ENCODE results near the gene FCER1G. TPM values are rescaled to one million over a fixed set of nuclear protein-coding genes. Genes with fewer than 3 reads are reported as not detected.
A peak's percentile ranks its signal among the peaks of the same experiment; 100 is the strongest.

The FCER1G gene
- total and polyA plus RNA-seq, 9 of the 15 experiments (the other 6 are each of a cell fraction or from before 2014, with no cell fraction given) = 0.15 to 0.69 (median 0.31) TPM; not detected in 2

DNA sequence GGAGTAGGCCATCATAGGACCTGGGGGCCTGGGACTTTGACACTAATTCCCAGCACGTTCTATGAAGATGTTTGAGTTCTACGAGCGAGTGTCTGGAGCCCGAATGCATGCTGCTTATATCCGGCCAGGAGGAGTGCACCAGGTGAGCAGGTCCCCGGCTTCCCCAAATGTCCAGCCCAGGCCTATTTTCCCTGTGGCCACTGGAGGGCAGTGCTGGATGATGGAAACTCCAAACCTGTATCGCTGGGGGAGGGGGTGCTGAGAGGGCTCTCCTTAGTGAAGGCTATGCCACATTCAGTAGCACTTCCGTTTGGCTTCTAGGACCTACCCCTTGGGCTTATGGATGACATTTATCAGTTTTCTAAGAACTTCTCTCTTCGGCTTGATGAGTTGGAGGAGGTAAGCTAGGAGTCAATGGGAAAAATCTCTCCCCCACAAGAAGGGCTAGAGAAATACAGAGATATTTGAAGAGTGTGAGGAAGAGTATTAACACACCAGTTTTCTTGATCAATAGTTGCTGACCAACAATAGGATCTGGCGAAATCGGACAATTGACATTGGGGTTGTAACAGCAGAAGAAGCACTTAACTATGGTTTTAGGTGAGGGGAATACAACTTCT is 5.2 kb upstream of the FCER1G start (continued):
- TF ChIP-seq, protein P1, sequence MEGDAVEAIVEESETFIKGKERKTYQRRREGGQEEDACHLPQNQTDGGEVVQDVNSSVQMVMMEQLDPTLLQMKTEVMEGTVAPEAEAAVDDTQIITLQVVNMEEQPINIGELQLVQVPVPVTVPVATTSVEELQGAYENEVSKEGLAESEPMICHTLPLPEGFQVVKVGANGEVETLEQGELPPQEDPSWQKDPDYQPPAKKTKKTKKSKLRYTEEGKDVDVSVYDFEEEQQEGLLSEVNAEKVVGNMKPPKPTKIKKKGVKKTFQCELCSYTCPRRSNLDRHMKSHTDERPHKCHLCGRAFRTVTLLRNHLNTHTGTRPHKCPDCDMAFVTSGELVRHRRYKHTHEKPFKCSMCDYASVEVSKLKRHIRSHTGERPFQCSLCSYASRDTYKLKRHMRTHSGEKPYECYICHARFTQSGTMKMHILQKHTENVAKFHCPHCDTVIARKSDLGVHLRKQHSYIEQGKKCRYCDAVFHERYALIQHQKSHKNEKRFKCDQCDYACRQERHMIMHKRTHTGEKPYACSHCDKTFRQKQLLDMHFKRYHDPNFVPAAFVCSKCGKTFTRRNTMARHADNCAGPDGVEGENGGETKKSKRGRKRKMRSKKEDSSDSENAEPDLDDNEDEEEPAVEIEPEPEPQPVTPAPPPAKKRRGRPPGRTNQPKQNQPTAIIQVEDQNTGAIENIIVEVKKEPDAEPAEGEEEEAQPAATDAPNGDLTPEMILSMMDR (IDR thresholded peaks at IDR 0.05 in 2 of 3, conservative IDR thresholded peaks at IDR 0.05 in 1 of 3; ENCODE audit: insufficient read depth in 2 of 3, low read depth in 1 of 3, low read length in 3 of 3) = peak; percentile 94 to 97 (median 96)
- TF ChIP-seq CBX2 (IDR thresholded peaks at IDR 0.05; ENCODE audit: insufficient read depth, low read length, poor library complexity, severe bottlenecking) (no peak), LEF1 (IDR thresholded peaks at IDR 0.05) (no peak), ZNF717 (CRISPR knock-in tag; IDR thresholded peaks at IDR 0.05) (no peak), ZNF79 (CRISPR knock-in tag; IDR thresholded peaks at IDR 0.05; ENCODE audit: low read depth) (no peak), YY1 (IDR thresholded peaks at IDR 0.05; ENCODE audit: borderline replicate concordance in 1 of 3, control insufficient read depth in 1 of 3, extremely low read depth in 1 of 3, insufficient read depth in 3 of 3, insufficient read length in 1 of 3, insufficient replicate concordance in 2 of 3, low read depth in 1 of 3, low read length in 2 of 3) (peak in 1 of 3 experiments; percentile 13), RUNX1 (IDR thresholded peaks at IDR 0.05; ENCODE audit: low read depth) (no peak), NFRKB (IDR thresholded peaks at IDR 0.05; ENCODE audit: low read depth) (no peak), ETV1 (tag; conservative IDR thresholded peaks at IDR 0.05; ENCODE audit: low read depth) (peak; percentile 57), FOXK2 (conservative IDR thresholded peaks at IDR 0.05 in 1 of 2, IDR thresholded peaks at IDR 0.05 in 1 of 2; ENCODE audit: low read depth in 2 of 2) (no peak), GATAD2B (IDR thresholded peaks at IDR 0.05; ENCODE audit: borderline replicate concordance) (peak; percentile 54; the same call in 1 of the 2 replicates), MYC (IDR thresholded peaks at IDR 0.05; ENCODE audit: low read depth, low read length) (no peak), MYC (CRISPR knock-in tag; IDR thresholded peaks at IDR 0.05; ENCODE audit: borderline replicate concordance, low read depth) (no peak), XRCC4 (IDR thresholded peaks at IDR 0.05; ENCODE audit: extremely low read depth, insufficient read depth, insufficient read length) (no peak), E2F8 (IDR thresholded peaks at IDR 0.05; ENCODE audit: low read depth, partially characterized antibody) (no peak), ZNF134 (CRISPR knock-in tag; conservative IDR thresholded peaks at IDR 0.05) (no peak), ZNF639 (CRISPR knock-in tag; conservative IDR thresholded peaks at IDR 0.05 in 1 of 2, IDR thresholded peaks at IDR 0.05 in 1 of 2) (no peak), ZFP30 (CRISPR knock-in tag; IDR thresholded peaks at IDR 0.05; ENCODE audit: borderline replicate concordance) (no peak), RBM17 (IDR thresholded peaks at IDR 0.05; ENCODE audit: borderline replicate concordance, low read depth, low read length) (no peak)
